Esophagus (tissue), 2 donors: ENCODE data around the gene TUBB2B. TPM values are rescaled to one million over a fixed set of nuclear protein-coding genes. Genes with fewer than 3 reads are reported as not detected.
"Not testable (repeated sequence)": the region's sequence is repeated elsewhere in the genome, so short reads cannot be mapped to it uniquely, and the experiment has no call there.

Experiments
- H3K27ac ChIP-seq, 2 donors: one replicate each; pipeline ENCODE4 v1.5.1; 2013; ENCODE audit warnings: low read depth in 2 of 2, mild to moderate bottlenecking in 2 of 2, inconsistent platforms in 1 of 2, low read length in 1 of 2, moderate library complexity in 1 of 2
- H3K27me3 ChIP-seq, 2 donors: one replicate each; pipeline ENCODE4 v1.6.1; 2013; ENCODE audit warnings: low read length in 2 of 2, control low read depth in 1 of 2, mild to moderate bottlenecking in 1 of 2; ENCODE audit not compliant: insufficient read depth in 2 of 2, control insufficient read depth in 1 of 2
- H3K36me3 ChIP-seq, 2 donors: one replicate each; pipeline ENCODE4 v1.6.1; 2013; ENCODE audit warnings: low read length in 1 of 2; ENCODE audit not compliant: control insufficient read depth in 2 of 2, insufficient read depth in 2 of 2
- H3K4me1 ChIP-seq, 2 donors: one replicate each; pipeline ENCODE4 v1.6.1; 2013; ENCODE audit warnings: low read length in 1 of 2; ENCODE audit not compliant: control insufficient read depth in 2 of 2, insufficient read depth in 2 of 2
- H3K4me3 ChIP-seq, 2 donors: one replicate each; pipeline ENCODE4 v1.5.1; 2013; ENCODE audit warnings: low read length in 2 of 2, mild to moderate bottlenecking in 2 of 2, low read depth in 1 of 2, moderate library complexity in 1 of 2
- H3K9me3 ChIP-seq, 2 donors: one replicate each; pipeline ENCODE4 v1.6.1; 2013; ENCODE audit warnings: mild to moderate bottlenecking in 2 of 2, low read depth in 1 of 2, low read length in 1 of 2, moderate library complexity in 1 of 2; ENCODE audit not compliant: control insufficient read depth in 2 of 2, insufficient read depth in 1 of 2
- WGBS, 2 donors: extraction: QIAGEN DNeasy Blood & Tissue Kit; methylation state at CpG; one replicate each; pipeline ENCODE4 v1.1.7; 2013; 5-methylcytosine and 5-hydroxymethylcytosine counted together
- polyA plus RNA-seq, 2 donors: library from polyadenylated mRNA; stranded (reverse); fragments of 200-250 nt; gene quantifications; one replicate each; pipeline ENCODE4 v1.2.3, GENCODE V29; 2013
- donor health status: healthy with polysubstance abuse.
- donor health status: Bipolar disorder and iron deficiency.

TUBB2B gene
- polyA plus RNA-seq, 2 donors = 1.6 to 8.4 TPM

- Histone ChIP-seq H3K36me3 (no peaks in the 10 kb centered on the region), H3K4me1 (peaks cover 0 to 2% of the 10 kb centered on the region in 2 donors), H3K27ac (peak overlapping the region; percentile 39 to 80), H3K9me3 (no peaks in the 10 kb centered on the region), H3K4me3 (no peak overlapping the region), H3K27me3 (no peaks in the 10 kb centered on the region)
- 44 to 49% methylated on average over 4 of the region's 4 CpGs for WGBS, 2 donors
Observed at GRCh38 chr6:3205913-3206312, 21.5 kb downstream of the TUBB2B start.

- 90 to 91% methylated on average over 6 of the region's 6 CpGs for WGBS, 2 donors
- Histone ChIP-seq H3K4me1 (peaks cover 0 to 2% of the 10 kb centered on the region in 2 donors), H3K27me3 (no peaks in the 10 kb centered on the region), H3K4me3 (no peak overlapping the region), H3K36me3 (no peaks in the 10 kb centered on the region), H3K9me3 (no peaks in the 10 kb centered on the region), H3K27ac (no peak overlapping the region)
Observed at GRCh38 chr6:3204921-3205320, 22.5 kb downstream of the TUBB2B start.

GRCh38 chr6:3202999-3203696 is 24.3 kb downstream of the TUBB2B start:
- Histone ChIP-seq H3K36me3 (no peaks in the 10 kb centered on the region), H3K9me3 (no peaks in the 10 kb centered on the region), H3K27me3 (no peaks in the 10 kb centered on the region), H3K4me1 (peaks cover 0 to 2% of the 10 kb centered on the region in 2 donors), H3K27ac (no peak overlapping the region), H3K4me3 (no peak overlapping the region)
- WGBS, 2 donors = 73 to 76% methylated on average over 7 of the region's 7 CpGs

GRCh38 chr6:3201388-3201787 is 26.1 kb downstream of the TUBB2B start:
- 88 to 91% methylated on average over 2 of the region's 2 CpGs for WGBS, 2 donors
- no peak overlapping the region for H3K4me3 ChIP-seq
- no peaks in the 10 kb centered on the region for H3K36me3 ChIP-seq
- no peaks in the 10 kb centered on the region for H3K27me3 ChIP-seq
- H3K4me1 ChIP-seq = no peaks in the 10 kb centered on the region
- H3K9me3 ChIP-seq = no peaks in the 10 kb centered on the region
- no peak overlapping the region for H3K27ac ChIP-seq

- Histone ChIP-seq H3K9me3 (no peaks in the 10 kb centered on the region), H3K27me3 (no peaks in the 10 kb centered on the region), H3K27ac (no peak overlapping the region), H3K36me3 (no peaks in the 10 kb centered on the region), H3K4me3 (no peak overlapping the region), H3K4me1 (peaks cover 0 to 4% of the 10 kb centered on the region in 2 donors)
Observed at GRCh38 chr6:3200682-3201081, 26.8 kb downstream of the TUBB2B start.

GRCh38 chr6:3199382-3199781 is 28.1 kb downstream of the TUBB2B start:
- Histone ChIP-seq H3K27ac (no peak overlapping the region), H3K36me3 (no peaks in the 10 kb centered on the region), H3K4me1 (peaks cover 0 to 4% of the 10 kb centered on the region in 2 donors), H3K4me3 (no peak overlapping the region), H3K9me3 (no peaks in the 10 kb centered on the region), H3K27me3 (no peaks in the 10 kb centered on the region)
- WGBS, 2 donors = 83 to 87% methylated on average over 5 of the region's 5 CpGs

GRCh38 chr6:3197734-3198133 is 29.7 kb downstream of the TUBB2B start:
- H3K36me3 ChIP-seq, H3K27me3 ChIP-seq, H3K4me1 ChIP-seq, H3K9me3 ChIP-seq, H3K4me3 ChIP-seq, H3K27ac ChIP-seq: not testable (repeated sequence)
- WGBS, 2 donors = 76 to 83% methylated on average over 4 of the region's 5 CpGs

- no peak overlapping the region for H3K27ac ChIP-seq
- no peak overlapping the region for H3K4me3 ChIP-seq
- 87 to 89% methylated on average over 5 of the region's 5 CpGs for WGBS, 2 donors
- peaks cover 0 to 4% of the 10 kb centered on the region in 2 donors for H3K4me1 ChIP-seq
- no peaks in the 10 kb centered on the region for H3K9me3 ChIP-seq
- H3K27me3 ChIP-seq = no peaks in the 10 kb centered on the region
- H3K36me3 ChIP-seq = no peaks in the 10 kb centered on the region
Observed at GRCh38 chr6:3196770-3197169, 30.7 kb downstream of the TUBB2B start.

- no peaks in the 10 kb centered on the region for H3K9me3 ChIP-seq
- H3K4me3 ChIP-seq = no peak overlapping the region
- H3K36me3 ChIP-seq = no peaks in the 10 kb centered on the region
- peaks cover 0 to 4% of the 10 kb centered on the region in 2 donors for H3K4me1 ChIP-seq
- 77 to 79% methylated on average over 16 of the region's 16 CpGs for WGBS, 2 donors
- no peaks in the 10 kb centered on the region for H3K27me3 ChIP-seq
- H3K27ac ChIP-seq = peak overlapping the region in 1 of 2 donors; percentile 52
Observed at GRCh38 chr6:3195695-3196497, 31.6 kb downstream of the TUBB2B start.

- Histone ChIP-seq H3K4me3 (no peak overlapping the region), H3K27ac (no peak overlapping the region), H3K36me3 (no peaks in the 10 kb centered on the region), H3K4me1 (peaks cover 0 to 4% of the 10 kb centered on the region in 2 donors), H3K27me3 (no peaks in the 10 kb centered on the region), H3K9me3 (no peaks in the 10 kb centered on the region)
- WGBS, 2 donors = 77% methylated on average over 5 of the region's 5 CpGs
Observed at GRCh38 chr6:3195420-3195694, 32.1 kb downstream of the TUBB2B start.
